ENCODE data around the gene MALRD1. TPM values are rescaled to one million over a fixed set of nuclear protein-coding genes. Genes with fewer than 3 reads are reported as not detected.

MALRD1 gene
- total RNA-seq, 2 experiments from 2014 or later: 0.29 to 0.41 TPM

- DNase-seq: no peak
- POLR2A ChIA-PET: no interaction called here
- H3K4me3 Mint-ChIP-seq: no peak overlapping the region
- H3K27ac Mint-ChIP-seq: no peak overlapping the region
- no peak for ATAC-seq
- CTCF ChIA-PET: no interaction called here
- H3K27me3 Mint-ChIP-seq: no peaks in the 10 kb centered on the region
- intact Hi-C loops (cut with micrococcal nuclease): no loop called here
- TF ChIP-seq, protein P1, sequence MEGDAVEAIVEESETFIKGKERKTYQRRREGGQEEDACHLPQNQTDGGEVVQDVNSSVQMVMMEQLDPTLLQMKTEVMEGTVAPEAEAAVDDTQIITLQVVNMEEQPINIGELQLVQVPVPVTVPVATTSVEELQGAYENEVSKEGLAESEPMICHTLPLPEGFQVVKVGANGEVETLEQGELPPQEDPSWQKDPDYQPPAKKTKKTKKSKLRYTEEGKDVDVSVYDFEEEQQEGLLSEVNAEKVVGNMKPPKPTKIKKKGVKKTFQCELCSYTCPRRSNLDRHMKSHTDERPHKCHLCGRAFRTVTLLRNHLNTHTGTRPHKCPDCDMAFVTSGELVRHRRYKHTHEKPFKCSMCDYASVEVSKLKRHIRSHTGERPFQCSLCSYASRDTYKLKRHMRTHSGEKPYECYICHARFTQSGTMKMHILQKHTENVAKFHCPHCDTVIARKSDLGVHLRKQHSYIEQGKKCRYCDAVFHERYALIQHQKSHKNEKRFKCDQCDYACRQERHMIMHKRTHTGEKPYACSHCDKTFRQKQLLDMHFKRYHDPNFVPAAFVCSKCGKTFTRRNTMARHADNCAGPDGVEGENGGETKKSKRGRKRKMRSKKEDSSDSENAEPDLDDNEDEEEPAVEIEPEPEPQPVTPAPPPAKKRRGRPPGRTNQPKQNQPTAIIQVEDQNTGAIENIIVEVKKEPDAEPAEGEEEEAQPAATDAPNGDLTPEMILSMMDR (IDR thresholded peaks at IDR 0.05): no peak
- no peaks in the 10 kb centered on the region for H3K36me3 Mint-ChIP-seq (ENCODE audit: low read depth)
- no peaks in the 10 kb centered on the region for H3K4me1 Mint-ChIP-seq (ENCODE audit: low read depth)
- peaks cover 3% of the 10 kb centered on the region for H3K9me3 Mint-ChIP-seq
Measured at GRCh38 chr10:19283285-19283684, 234.7 kb downstream of the MALRD1 start.

- ATAC-seq: no peak
- peaks cover 3% of the 10 kb centered on the region for H3K9me3 Mint-ChIP-seq
Measured at GRCh38 chr10:19283786-19284185, 235.2 kb downstream of the MALRD1 start.

GRCh38 chr10:19290770-19291169 lies 242.2 kb downstream of the MALRD1 start:
- DNase-seq (no peak), ATAC-seq (no peak)
- H3K4me1 Mint-ChIP-seq (ENCODE audit: low read depth): no peaks in the 10 kb centered on the region
- H3K27ac Mint-ChIP-seq: no peak overlapping the region
- no peaks in the 10 kb centered on the region for H3K36me3 Mint-ChIP-seq (ENCODE audit: low read depth)
- TF ChIP-seq, protein P1 (IDR thresholded peaks at IDR 0.05): no peak
- H3K4me3 Mint-ChIP-seq: no peak overlapping the region
- peaks cover 1% of the 10 kb centered on the region for H3K9me3 Mint-ChIP-seq
- no peaks in the 10 kb centered on the region for H3K27me3 Mint-ChIP-seq
- ChIA-PET CTCF (no interaction called here), POLR2A (no interaction called here)
- intact Hi-C loops (cut with micrococcal nuclease): no loop called here

More at GRCh38 chr10:19283786-19284185, 235.2 kb downstream of the MALRD1 start:
- H3K36me3 Mint-ChIP-seq (ENCODE audit: low read depth): no peaks in the 10 kb centered on the region
- no peaks in the 10 kb centered on the region for H3K27me3 Mint-ChIP-seq
- intact Hi-C loops (cut with micrococcal nuclease): no loop called here
- TF ChIP-seq, protein P1 (IDR thresholded peaks at IDR 0.05): no peak
- no peaks in the 10 kb centered on the region for H3K4me1 Mint-ChIP-seq (ENCODE audit: low read depth)
- CTCF ChIA-PET: no interaction called here
- H3K4me3 Mint-ChIP-seq: no peak overlapping the region
- POLR2A ChIA-PET: no interaction called here
- no peak overlapping the region for H3K27ac Mint-ChIP-seq
- no peak for DNase-seq

GRCh38 chr10:19294233-19294632 lies 245.6 kb downstream of the MALRD1 start:
- Mint-ChIP-seq H3K27ac (no peak overlapping the region), H3K9me3 (peaks cover 6% of the 10 kb centered on the region), H3K4me3 (no peak overlapping the region), H3K4me1 (ENCODE audit: low read depth) (no peaks in the 10 kb centered on the region), H3K27me3 (no peaks in the 10 kb centered on the region), H3K36me3 (ENCODE audit: low read depth) (no peaks in the 10 kb centered on the region)
- DNase-seq: no peak
- intact Hi-C loops (cut with micrococcal nuclease): no loop called here
- ChIA-PET CTCF (no interaction called here), POLR2A (no interaction called here)
- TF ChIP-seq, protein P1 (IDR thresholded peaks at IDR 0.05): no peak
- ATAC-seq: no peak

GRCh38 chr10:19299645-19300044 lies 251.0 kb downstream of the MALRD1 start:
- ChIA-PET CTCF (no interaction called here), POLR2A (no interaction called here)
- intact Hi-C loops (cut with micrococcal nuclease): no loop called here
- ATAC-seq: no peak
- no peaks in the 10 kb centered on the region for H3K4me1 Mint-ChIP-seq (ENCODE audit: low read depth)
- TF ChIP-seq, protein P1 (IDR thresholded peaks at IDR 0.05): no peak
- H3K27me3 Mint-ChIP-seq: no peaks in the 10 kb centered on the region
- no peak overlapping the region for H3K27ac Mint-ChIP-seq
- no peaks in the 10 kb centered on the region for H3K36me3 Mint-ChIP-seq (ENCODE audit: low read depth)
- no peak overlapping the region for H3K4me3 Mint-ChIP-seq
- H3K9me3 Mint-ChIP-seq: peaks cover 9% of the 10 kb centered on the region
- DNase-seq: no peak
